NCI-H146 treated with DMSO at 0.1 percent for 48 hours (cell line): ENCODE data around the gene TUBA1B.
A peak's percentile ranks its signal among the peaks of the same experiment; 100 is the strongest.
"Not testable (repeated sequence)": the region's sequence is repeated elsewhere in the genome, so short reads cannot be mapped to it uniquely, and the experiment has no call there.

ENCODE experiments used
- DNase-seq: peaks from one replicate; lab custom pipeline; 2025; ENCODE audit not compliant: unreplicated experiment; lab: John Stamatoyannopoulos, UW

The TUBA1B gene

GRCh38 chr12:49127971-49128370 lies 3.2 kb downstream of the TUBA1B start:
- not testable (repeated sequence) for DNase-seq

DNA sequence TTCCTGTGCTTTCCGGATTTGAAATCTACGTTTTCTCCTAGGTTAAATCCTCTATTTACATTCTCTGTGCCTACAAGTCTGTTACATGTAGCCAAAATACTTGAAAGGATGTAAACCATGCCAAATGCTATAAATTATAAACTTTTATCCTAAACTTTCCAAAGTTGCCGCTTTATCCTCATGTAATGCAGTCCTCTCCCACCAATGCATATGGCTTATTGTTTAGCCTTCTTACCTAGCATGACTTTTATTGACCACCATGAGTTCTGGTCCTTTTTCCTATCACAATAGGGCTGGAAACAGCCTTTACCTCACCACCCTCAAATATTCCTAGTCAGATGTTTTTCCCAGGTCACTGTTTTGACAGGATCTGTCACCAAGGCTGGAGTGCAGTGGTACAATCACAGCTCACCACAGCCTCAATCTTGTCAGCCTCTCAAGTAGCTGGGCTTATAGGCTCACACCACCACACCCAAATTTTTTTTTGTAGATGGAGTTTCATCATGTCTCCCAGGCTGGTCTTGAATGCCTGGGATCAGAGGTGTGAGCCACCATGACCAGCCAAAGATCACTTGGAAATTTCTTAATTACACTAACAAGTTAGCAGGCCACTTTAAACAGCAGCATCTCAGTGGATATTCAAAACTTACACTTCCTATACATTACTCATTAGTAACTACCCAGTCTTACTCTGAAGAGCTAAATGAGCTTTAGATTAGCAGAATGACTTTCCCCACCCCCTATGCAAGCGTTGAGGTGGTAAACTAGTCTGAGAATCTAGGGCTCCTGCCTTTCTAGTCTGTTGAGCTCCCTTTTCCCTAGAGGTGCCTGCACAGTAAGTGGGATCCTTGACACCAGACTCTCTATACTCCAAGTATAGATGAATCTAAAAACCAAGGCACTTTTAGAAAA lies 4.1 kb downstream of the TUBA1B start:
- DNase-seq, result no peak

- DNase-seq, result peak; percentile 80
Observed at GRCh38 chr12:49121047-49121696, 10.0 kb downstream of the TUBA1B start.

GRCh38 chr12:49111206-49111605 lies 20.0 kb downstream of the TUBA1B start:
- DNase-seq, result no peak

DNA sequence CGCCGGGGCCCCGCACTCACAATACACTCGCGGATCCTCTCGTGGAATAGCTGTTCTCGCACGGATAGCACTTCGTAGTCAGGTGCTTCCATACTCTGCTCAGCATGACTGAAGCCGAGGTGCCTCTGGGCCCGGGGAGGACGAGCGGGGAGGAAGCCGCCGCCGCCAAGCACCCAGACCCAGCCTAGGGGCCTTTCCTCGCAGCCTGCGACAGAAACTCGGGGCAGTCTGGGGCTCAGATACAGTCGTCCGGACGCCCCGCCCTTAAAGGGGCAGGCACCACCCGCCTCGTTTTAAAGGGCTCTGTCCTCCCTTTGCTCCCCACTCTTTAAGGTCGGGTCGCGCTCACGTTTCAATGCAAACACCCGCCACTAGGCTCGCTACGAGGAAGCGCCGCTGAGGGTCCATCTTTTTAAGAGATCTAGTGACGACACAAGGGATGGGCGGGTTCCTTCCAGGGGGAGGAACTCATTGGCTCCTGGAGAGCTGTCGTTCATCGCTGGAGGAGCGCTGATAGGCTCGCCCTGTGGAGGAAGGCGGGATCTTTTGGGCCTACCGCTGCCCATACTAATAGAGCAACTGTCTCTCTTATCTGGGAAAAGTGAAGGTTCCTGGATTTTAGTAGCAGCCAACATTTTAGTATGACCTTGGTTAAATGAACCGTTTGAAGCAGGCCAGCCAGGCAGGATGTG lies 20.6 kb downstream of the TUBA1B start, which contains the start of gene LMBR1L:
Gene LMBR1L, minus strand, starts transcription at position 384 of the 692 bp plus-strand sequence. Its CDS starts 292 bp downstream, at position 92.
- DNase-seq, result peak; percentile 98

DNA sequence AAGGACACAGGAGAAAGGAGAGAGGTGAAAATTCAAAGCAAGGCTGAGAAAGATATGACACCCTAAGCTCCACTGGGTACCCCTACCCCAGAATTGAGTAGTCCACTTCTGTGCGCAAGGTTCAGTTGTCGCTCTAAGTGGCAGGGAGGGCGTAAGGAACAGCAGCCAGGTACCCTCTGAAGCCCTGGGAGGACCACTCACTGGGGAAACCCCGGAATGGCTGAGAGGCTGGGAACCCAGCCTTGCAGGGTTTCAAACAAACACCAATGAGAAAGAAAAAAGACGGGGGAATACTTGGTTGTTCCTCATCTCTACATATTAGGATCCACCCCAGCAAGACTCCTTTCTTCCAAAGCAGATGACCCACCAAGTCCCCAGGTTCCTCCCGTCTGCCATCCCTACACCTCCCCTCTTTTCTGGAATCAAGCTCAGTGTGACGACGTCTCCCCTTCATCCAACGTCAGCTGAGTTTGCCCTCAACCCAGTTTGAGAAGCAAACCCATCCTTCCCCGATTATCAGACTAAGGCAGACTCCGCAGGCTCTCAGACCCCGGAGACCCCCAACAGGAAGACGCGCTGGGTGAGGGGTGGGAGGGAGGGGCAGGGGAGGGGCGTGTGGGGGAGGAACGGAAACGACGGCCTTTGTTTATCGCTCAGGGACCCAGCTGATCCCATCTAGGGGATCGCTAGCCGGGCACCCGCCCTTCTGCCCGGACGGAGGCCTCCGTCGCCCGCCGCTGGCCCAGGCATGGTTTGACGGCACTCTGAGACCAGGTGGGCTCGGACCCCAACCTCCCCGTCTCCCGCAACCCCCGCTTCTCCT lies 21.3 kb downstream of the TUBA1B start:
- DNase-seq, result no peak

- DNase-seq, result no peak
Observed at GRCh38 chr12:49108958-49109404, 22.2 kb downstream of the TUBA1B start.

GRCh38 chr12:49105504-49106084 lies 25.6 kb downstream of the TUBA1B start:
- DNase-seq, result no peak

DNA sequence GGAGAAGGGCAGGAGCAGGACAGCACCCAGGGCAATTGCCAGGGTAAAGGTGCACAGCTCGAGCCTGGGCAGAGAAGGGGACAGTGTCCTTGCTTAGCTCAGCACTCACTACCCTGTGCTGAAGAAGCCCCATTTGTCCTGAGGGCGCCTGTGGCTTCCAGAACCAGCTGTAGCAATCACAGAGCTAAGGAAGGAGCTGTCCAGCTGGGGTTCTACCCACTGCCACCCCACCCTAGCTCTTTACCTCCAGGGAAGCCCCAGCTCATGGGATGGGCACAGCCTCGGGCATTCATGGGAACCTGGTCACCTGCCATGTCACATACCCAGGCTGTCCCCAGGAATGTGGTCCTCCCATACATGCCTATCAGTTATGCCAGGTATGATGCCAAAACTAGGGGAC lies 26.4 kb downstream of the TUBA1B start:
- DNase-seq, result no peak

DNA sequence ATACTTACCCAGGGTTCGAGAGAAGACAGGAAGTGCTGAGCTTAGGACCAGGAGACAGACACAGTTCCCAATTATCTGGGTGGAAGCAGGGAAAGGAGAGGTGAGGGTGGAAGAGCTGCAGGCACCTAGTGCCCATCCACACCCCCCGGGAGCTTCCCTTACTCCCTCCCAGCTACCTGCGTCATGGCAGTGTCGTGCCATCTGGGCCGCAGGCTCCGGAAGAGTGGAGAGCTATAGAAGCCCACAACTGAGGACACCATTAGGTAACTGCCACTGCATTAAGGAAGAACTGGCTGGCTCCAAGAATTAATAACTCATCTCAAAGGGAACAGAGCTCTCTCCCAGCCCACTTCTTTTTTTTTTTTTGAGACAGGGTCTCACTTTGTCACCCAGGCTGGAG lies 30.8 kb downstream of the TUBA1B start:
- no peak for DNase-seq

DNA sequence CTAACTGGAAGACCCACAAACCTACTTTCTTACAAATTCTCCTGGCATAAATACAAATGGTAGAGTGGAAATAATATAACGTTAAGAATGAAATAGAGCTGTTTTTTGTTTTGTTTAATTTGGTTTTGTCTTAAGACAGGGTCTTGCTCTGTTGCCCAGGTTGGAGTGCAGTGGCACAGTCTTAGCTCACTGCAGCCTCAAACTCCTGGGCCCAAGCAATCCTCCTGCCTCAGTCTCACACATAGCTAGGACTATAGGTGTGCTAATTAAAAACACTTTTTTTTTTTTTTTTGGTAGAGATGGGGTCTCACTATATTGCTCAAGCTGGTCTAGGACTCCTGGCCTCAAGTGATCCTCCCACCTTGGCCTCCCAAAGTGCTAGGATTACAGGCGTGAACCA lies 32.5 kb downstream of the TUBA1B start:
- DNase-seq, result no peak

GRCh38 chr12:49098035-49098451 lies 33.2 kb downstream of the TUBA1B start:
- DNase-seq, result peak; percentile 9

GRCh38 chr12:49097381-49097780 lies 33.8 kb downstream of the TUBA1B start:
- DNase-seq, result no peak

DNA sequence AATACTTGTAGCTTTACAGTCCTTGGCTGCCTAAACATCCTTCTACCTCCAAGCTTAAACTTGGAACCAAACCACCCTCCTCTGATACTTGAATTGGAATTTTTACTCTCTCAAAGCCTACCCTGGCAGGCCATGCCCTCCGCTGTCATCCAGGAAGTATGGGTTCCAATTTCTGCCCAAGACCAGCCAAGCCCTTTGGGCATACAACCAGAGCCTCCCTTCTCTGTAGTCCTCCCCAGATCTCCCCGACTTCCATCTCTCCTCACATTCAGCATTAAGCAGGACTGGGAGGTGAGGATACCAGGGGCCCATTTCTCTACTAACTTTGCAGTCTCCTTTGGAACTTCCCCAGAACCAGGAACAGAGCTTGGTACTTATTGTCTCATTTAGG lies 36.2 kb downstream of the TUBA1B start:
- DNase-seq, result no peak

- peak; percentile 16 for DNase-seq
Observed at GRCh38 chr12:49094160-49094974, 36.8 kb downstream of the TUBA1B start, which contains the start of gene DHH. DHH (minus strand) TSS chr12:49094801; CDS start chr12:49094512, 289 bp downstream.

- no peak for DNase-seq
Observed at GRCh38 chr12:49093792-49094159, 37.4 kb downstream of the TUBA1B start.

DNA sequence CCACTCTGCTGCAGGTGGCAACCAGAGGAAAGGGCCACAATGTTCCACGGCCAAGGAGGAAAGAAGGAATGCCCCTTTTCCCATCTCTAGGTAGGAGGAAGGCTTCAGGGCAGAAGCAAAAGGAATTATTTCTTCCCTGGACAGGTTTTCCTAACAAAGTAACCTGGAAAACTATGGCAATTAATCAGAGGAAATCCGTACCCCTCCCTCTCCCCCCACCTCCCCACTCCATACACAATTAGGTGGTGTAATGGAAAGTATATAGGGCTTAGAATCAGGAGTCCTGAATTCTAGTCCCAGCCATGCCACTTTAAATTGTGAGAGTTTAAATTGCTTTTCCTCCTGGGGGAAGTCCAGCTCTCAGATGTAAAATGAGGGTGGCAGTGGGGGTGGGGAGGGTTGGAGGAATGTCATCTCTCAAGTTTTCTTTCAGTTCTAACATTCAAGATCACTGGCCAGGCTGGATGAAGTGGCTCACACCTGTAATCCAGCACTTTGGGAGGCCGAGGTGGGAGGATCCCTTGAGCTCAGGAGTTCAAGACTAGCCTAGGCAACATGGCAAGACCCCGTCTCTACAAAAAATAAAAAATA lies 38.3 kb downstream of the TUBA1B start:
- no peak for DNase-seq

DNA sequence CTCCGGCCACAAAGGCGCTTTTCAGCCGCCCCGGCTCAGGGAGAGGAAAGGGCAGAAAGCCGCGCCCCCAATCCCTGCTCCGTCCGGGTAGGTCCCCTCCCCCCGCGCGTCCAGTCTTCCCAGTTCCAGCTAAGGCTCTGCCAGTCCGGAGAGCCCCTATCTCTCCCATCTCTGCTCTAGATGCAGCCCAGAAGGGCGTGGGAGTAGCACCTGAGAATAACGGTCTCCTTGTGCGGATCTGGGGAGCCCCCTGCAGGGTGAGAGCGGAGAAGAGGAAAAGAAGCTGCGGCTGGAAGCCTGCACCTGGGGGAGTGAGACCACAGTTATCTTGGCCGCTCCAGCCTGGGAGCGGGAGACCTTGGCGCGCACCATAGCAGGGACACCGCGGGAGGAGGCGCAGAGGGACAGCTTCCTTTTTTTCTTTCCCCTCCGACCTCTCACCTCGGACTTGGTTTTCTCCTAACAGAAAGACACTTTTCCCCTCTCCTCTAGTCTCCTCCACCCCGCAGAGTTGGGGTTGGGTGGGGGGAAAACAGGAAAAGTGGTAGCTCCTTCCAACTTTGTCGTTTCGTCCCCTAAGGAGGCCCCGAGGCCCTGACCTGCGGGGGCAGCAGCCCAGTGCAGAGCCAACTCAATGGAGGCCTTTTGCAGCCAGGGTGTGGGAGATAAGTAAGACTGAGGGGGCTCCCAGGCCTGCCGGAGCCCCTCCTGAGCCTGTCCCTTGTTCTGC lies 38.9 kb downstream of the TUBA1B start:
- DNase-seq, result peak; percentile 24

DNA sequence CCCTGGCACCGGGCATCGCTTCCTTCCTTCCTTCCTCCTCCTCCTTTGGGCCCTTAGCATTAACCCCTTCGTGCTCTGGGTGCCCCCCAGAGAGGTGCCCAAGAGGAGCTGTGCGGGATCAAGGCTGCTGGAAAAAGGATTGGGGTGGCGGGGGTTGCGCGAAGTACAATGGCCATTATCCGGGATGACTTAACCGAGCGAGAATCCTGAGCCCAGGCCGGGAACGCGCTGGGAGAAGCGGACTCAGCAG lies 39.4 kb downstream of the TUBA1B start:
- DNase-seq, result no peak
